DND-41 (cell line): ENCODE results near the gene CCNY.

Source experiments
- ATAC-seq: fragments of 200-7000 bp; cut with Tn5 transposase; 3 replicates; pipeline ENCODE4 v1.9.1; 2021; ENCODE audit warnings: low read depth; ENCODE audit not compliant: insufficient read depth
- DNase-seq: peaks from one replicate; pipeline ENCODE4 v3.0.0-alpha.2; 2020
- H2AFZ ChIP-seq: 2 replicates; pipeline ENCODE4 v1.6.0; 2012; ENCODE audit warnings: low read depth, low read length
- H3K27ac ChIP-seq: 2 replicates; pipeline ENCODE4 v1.5.1; 2012; ENCODE audit warnings: low read length, inconsistent platforms
- H3K27me3 ChIP-seq: fragments of 200-600 bp; sonication (generic); 2 replicates; pipeline ENCODE4 v1.6.0; 2012; ENCODE audit warnings: low read length, mild to moderate bottlenecking, inconsistent platforms; ENCODE audit not compliant: insufficient read depth, poor library complexity
- H3K36me3 ChIP-seq: 2 replicates; pipeline ENCODE4 v1.5.1; 2012; ENCODE audit warnings: low read length, inconsistent platforms; ENCODE audit not compliant: insufficient read depth
- H3K4me1 ChIP-seq: 2 replicates; pipeline ENCODE4 v1.5.1; 2012; ENCODE audit warnings: mild to moderate bottlenecking, low read length; ENCODE audit not compliant: insufficient read depth
- H3K4me2 ChIP-seq: 2 replicates; pipeline ENCODE4 v1.6.0; 2012; ENCODE audit warnings: mild to moderate bottlenecking, moderate library complexity, low read length, inconsistent platforms; ENCODE audit not compliant: insufficient read depth
- H3K4me3 ChIP-seq, 2 experiments: fragments of 200-600 bp in 1 of 2; shearing (Covaris generic) in 1 of 2; 2 replicates each; pipeline ENCODE4 v1.5.1; 2012 to 2016; ENCODE audit warnings: inconsistent platforms in 2 of 2, low read length in 2 of 2, mild to moderate bottlenecking in 2 of 2, low read depth in 1 of 2, moderate library complexity in 1 of 2
- H3K79me2 ChIP-seq: 2 replicates; pipeline ENCODE4 v1.6.0; 2012; ENCODE audit warnings: low read length, inconsistent platforms; ENCODE audit not compliant: insufficient read depth
- H3K9ac ChIP-seq: 2 replicates; pipeline ENCODE4 v1.6.0; 2012; ENCODE audit warnings: low read depth, mild to moderate bottlenecking, inconsistent platforms, low read length, moderate library complexity
- H3K9me3 ChIP-seq: 2 replicates; pipeline ENCODE4 v1.5.1; 2012; ENCODE audit warnings: low read length, moderate library complexity, mild to moderate bottlenecking, inconsistent platforms; ENCODE audit not compliant: insufficient read depth, severe bottlenecking
- H4K20me1 ChIP-seq: 2 replicates; pipeline ENCODE4 v1.6.0; 2012; ENCODE audit warnings: low read length; ENCODE audit not compliant: insufficient read depth
- CTCF ChIP-seq: IDR thresholded peaks from 2 replicates; pipeline ENCODE4 v1.5.1; 2012; ENCODE audit warnings: borderline replicate concordance, low read length, moderate library complexity, mild to moderate bottlenecking; ENCODE audit not compliant: poor library complexity, severe bottlenecking; ENCODE audit errors: extremely low read depth
- EZH2 ChIP-seq: IDR thresholded peaks from 3 replicates; pipeline ENCODE4 v1.6.1; 2012; ENCODE audit warnings: borderline replicate concordance, low read depth, mild to moderate bottlenecking, moderate library complexity, low read length, inconsistent platforms; ENCODE audit not compliant: severe bottlenecking

CCNY gene

DNA sequence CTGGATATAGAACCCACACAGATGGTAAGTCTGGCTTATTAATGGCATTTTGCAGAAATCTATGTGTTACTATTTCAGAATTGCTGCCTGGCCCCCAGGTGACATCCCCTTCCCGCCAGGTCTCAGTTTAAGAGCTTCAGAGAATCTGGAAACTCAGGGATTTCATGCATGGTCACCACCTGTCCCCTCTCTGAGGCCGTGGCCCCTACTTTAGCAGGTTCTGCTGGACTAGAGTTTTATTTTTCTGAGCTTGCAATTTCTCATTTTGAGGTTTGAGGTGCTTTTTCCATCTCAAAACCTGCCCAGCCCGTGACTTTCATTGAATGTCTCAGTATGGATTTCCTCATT, 244.1 kb downstream of the CCNY start:
- Histone ChIP-seq H3K36me3 (no peaks in the 10 kb centered on the region), H3K4me2 (no peak overlapping the region), H3K4me1 (no peaks in the 10 kb centered on the region), H3K9me3 (no peaks in the 10 kb centered on the region), H3K27me3 (peaks cover under 1% of the 10 kb centered on the region), H3K27ac (no peak overlapping the region), H3K79me2 (no peaks in the 10 kb centered on the region), H2AFZ (no peak overlapping the region), H3K9ac (no peak overlapping the region), H4K20me1 (no peaks in the 10 kb centered on the region), H3K4me3 (no peak overlapping the region)
- DNase-seq = no peak
- no peak for TF ChIP-seq EZH2
- no peak for TF ChIP-seq CTCF
- no peak for ATAC-seq

GRCh38 chr10:35581655-35582054, 245.3 kb downstream of the CCNY start:
- no peak for DNase-seq
- Histone ChIP-seq H2AFZ (no peak overlapping the region), H3K4me1 (0 out of 2 replicates have a peak, but pooled peaks cover 4% of the 10 kb centered on the region), H3K36me3 (no peaks in the 10 kb centered on the region), H3K9ac (no peak overlapping the region), H3K9me3 (no peaks in the 10 kb centered on the region), H3K27ac (no peak overlapping the region), H3K27me3 (peaks cover 5% of the 10 kb centered on the region), H4K20me1 (no peaks in the 10 kb centered on the region), H3K4me3 (no peak overlapping the region), H3K79me2 (no peaks in the 10 kb centered on the region), H3K4me2 (no peak overlapping the region)
- ATAC-seq = no peak
- TF ChIP-seq EZH2 = no peak
- TF ChIP-seq CTCF = no peak

- H3K9me3 ChIP-seq = no peaks in the 10 kb centered on the region
- no peak overlapping the region for H3K9ac ChIP-seq
- H4K20me1 ChIP-seq = no peaks in the 10 kb centered on the region
- no peak overlapping the region for H3K4me2 ChIP-seq
- no peak overlapping the region for H3K27ac ChIP-seq
- H3K27me3 ChIP-seq = peaks cover 5% of the 10 kb centered on the region
- TF ChIP-seq EZH2 = no peak
- TF ChIP-seq CTCF = no peak
- H3K4me1 ChIP-seq = 0 out of 2 replicates have a peak, but pooled peaks cover 4% of the 10 kb centered on the region
- no peak for DNase-seq
- no peak overlapping the region for H2AFZ ChIP-seq
- H3K36me3 ChIP-seq = no peaks in the 10 kb centered on the region
- no peaks in the 10 kb centered on the region for H3K79me2 ChIP-seq
- H3K4me3 ChIP-seq = no peak overlapping the region
- no peak for ATAC-seq
Measured at GRCh38 chr10:35584946-35585345, 248.6 kb downstream of the CCNY start.

GRCh38 chr10:35585356-35585755, 249.0 kb downstream of the CCNY start:
- H3K9me3 ChIP-seq = no peaks in the 10 kb centered on the region
- no peak overlapping the region for H3K27ac ChIP-seq
- H3K4me2 ChIP-seq = no peak overlapping the region
- H3K4me3 ChIP-seq = no peak overlapping the region
- no peak for ATAC-seq
- H3K27me3 ChIP-seq = peaks cover 5% of the 10 kb centered on the region
- no peaks in the 10 kb centered on the region for H3K36me3 ChIP-seq
- H4K20me1 ChIP-seq = no peaks in the 10 kb centered on the region
- DNase-seq = no peak
- H3K4me1 ChIP-seq = 0 out of 2 replicates have a peak, but pooled peaks cover 4% of the 10 kb centered on the region
- no peak overlapping the region for H2AFZ ChIP-seq
- TF ChIP-seq CTCF (no peak), EZH2 (no peak)
- H3K79me2 ChIP-seq = no peaks in the 10 kb centered on the region
- no peak overlapping the region for H3K9ac ChIP-seq
